Measurements from ENCODE around the gene MAGT1. TPM values are rescaled to one million over a fixed set of nuclear protein-coding genes. Genes with fewer than 3 reads are reported as not detected.
"Not testable (repeated sequence)": the region's sequence is repeated elsewhere in the genome, so short reads cannot be mapped to it uniquely, and the experiment has no call there.

MAGT1 gene
- 29.1 TPM for polyA plus RNA-seq (2013, experiment 1 of 2)
- 29.4 TPM for polyA plus RNA-seq (2013, experiment 2 of 2)

GRCh38 chrX:77894921-77895886 is at the start of gene MAGT1:
Gene MAGT1, minus strand, starts transcription at chrX:77895435. Its CDS starts 25 bp downstream, at chrX:77895410.
- WGBS (ENCODE audit: extremely low coverage, insufficient coverage, low lambda C conversion rate): no CpG with 5 or more reads among the region's 49 CpGs
- Histone ChIP-seq H4K8ac (ENCODE audit: low read depth, low read length) (no peak within 1 kb of the TSS), H3K79me1 (ENCODE audit: low read length) (no peaks in the 10 kb centered on the region), H3K4ac (ENCODE audit: low read depth, low read length) (no peak within 1 kb of the TSS), H3K18ac (ENCODE audit: low read length) (no peak within 1 kb of the TSS), H3K4me1 (ENCODE audit: control insufficient read depth, low read depth, low read length) (no peaks in the 10 kb centered on the region), H3K79me2 (ENCODE audit: control insufficient read depth, insufficient read depth, low read length) (peaks cover 14% of the 10 kb centered on the region), H2BK15ac (replicated peaks; ENCODE audit: low read depth) (no peak within 1 kb of the TSS), H3K4me3 (ENCODE audit: low read length) (peak within 1 kb of the TSS; percentile 93), H2AK5ac (ENCODE audit: low read length) (no peak within 1 kb of the TSS), H3K36me3 (ENCODE audit: control insufficient read depth, insufficient read depth, low read length) (no peaks in the 10 kb centered on the region), H2BK120ac (ENCODE audit: low read depth, low read length) (no peak within 1 kb of the TSS), H3K27me3 (ENCODE audit: insufficient read depth, low read length, poor library complexity) (no peaks in the 10 kb centered on the region), H3K9ac (ENCODE audit: low read length) (peak within 1 kb of the TSS; percentile 89), H3K27ac (ENCODE audit: low read depth, low read length) (peak within 1 kb of the TSS; percentile 51), H3K4me2 (ENCODE audit: low read length) (peak within 1 kb of the TSS; percentile 46), H3K23ac (ENCODE audit: low read length) (no peak within 1 kb of the TSS), H3K56ac (ENCODE audit: low read length) (peak within 1 kb of the TSS; percentile 89), H2BK5ac (ENCODE audit: low read length) (no peak within 1 kb of the TSS), H4K5ac (ENCODE audit: low read length) (no peak within 1 kb of the TSS)
- DNase-seq: peak; percentile 98

GRCh38 chrX:77945031-77945430 is 49.8 kb upstream of the MAGT1 start:
- not testable (repeated sequence) for H3K79me2 ChIP-seq (ENCODE audit: control insufficient read depth, insufficient read depth, low read length); H3K4me2 ChIP-seq (ENCODE audit: low read length); H4K5ac ChIP-seq (ENCODE audit: low read length); H3K4me3 ChIP-seq (ENCODE audit: low read length); H3K9ac ChIP-seq (ENCODE audit: low read length); H3K18ac ChIP-seq (ENCODE audit: low read length); H3K4ac ChIP-seq (ENCODE audit: low read depth, low read length); H3K27me3 ChIP-seq (ENCODE audit: insufficient read depth, low read length, poor library complexity); DNase-seq; H3K36me3 ChIP-seq (ENCODE audit: control insufficient read depth, insufficient read depth, low read length); H4K8ac ChIP-seq (ENCODE audit: low read depth, low read length); H3K79me1 ChIP-seq (ENCODE audit: low read length); H3K27ac ChIP-seq (ENCODE audit: low read depth, low read length); H2BK5ac ChIP-seq (ENCODE audit: low read length); H2BK15ac ChIP-seq (replicated peaks; ENCODE audit: low read depth); H3K23ac ChIP-seq (ENCODE audit: low read length); H3K56ac ChIP-seq (ENCODE audit: low read length); H2BK120ac ChIP-seq (ENCODE audit: low read depth, low read length); H2AK5ac ChIP-seq (ENCODE audit: low read length); H3K4me1 ChIP-seq (ENCODE audit: control insufficient read depth, low read depth, low read length)
- WGBS (ENCODE audit: extremely low coverage, insufficient coverage, low lambda C conversion rate): no CpG with 5 or more reads among the region's 6 CpGs

GRCh38 chrX:77938083-77938680 is 42.9 kb upstream of the MAGT1 start:
- Histone ChIP-seq H2BK120ac (ENCODE audit: low read depth, low read length) (no peak overlapping the region), H3K27ac (ENCODE audit: low read depth, low read length) (no peak overlapping the region), H3K79me1 (ENCODE audit: low read length) (no peaks in the 10 kb centered on the region), H3K4ac (ENCODE audit: low read depth, low read length) (no peak overlapping the region), H4K5ac (ENCODE audit: low read length) (no peak overlapping the region), H3K36me3 (ENCODE audit: control insufficient read depth, insufficient read depth, low read length) (no peaks in the 10 kb centered on the region), H3K79me2 (ENCODE audit: control insufficient read depth, insufficient read depth, low read length) (no peaks in the 10 kb centered on the region), H3K18ac (ENCODE audit: low read length) (no peak overlapping the region), H3K9ac (ENCODE audit: low read length) (no peak overlapping the region), H4K8ac (ENCODE audit: low read depth, low read length) (no peak overlapping the region), H2BK15ac (replicated peaks; ENCODE audit: low read depth) (no peak overlapping the region), H2BK5ac (ENCODE audit: low read length) (no peak overlapping the region), H3K4me1 (ENCODE audit: control insufficient read depth, low read depth, low read length) (no peaks in the 10 kb centered on the region), H3K56ac (ENCODE audit: low read length) (no peak overlapping the region), H3K4me2 (ENCODE audit: low read length) (no peak overlapping the region), H3K23ac (ENCODE audit: low read length) (no peak overlapping the region), H2AK5ac (ENCODE audit: low read length) (no peak overlapping the region), H3K4me3 (ENCODE audit: low read length) (no peak overlapping the region), H3K27me3 (ENCODE audit: insufficient read depth, low read length, poor library complexity) (no peaks in the 10 kb centered on the region)
- DNase-seq: no peak
- WGBS (ENCODE audit: extremely low coverage, insufficient coverage, low lambda C conversion rate): no CpG with 5 or more reads among the region's 4 CpGs

GRCh38 chrX:77937291-77937690 is 42.1 kb upstream of the MAGT1 start:
- no peak overlapping the region for H3K27ac ChIP-seq (ENCODE audit: low read depth, low read length)
- no peak overlapping the region for H3K4me2 ChIP-seq (ENCODE audit: low read length)
- H2BK15ac ChIP-seq (replicated peaks; ENCODE audit: low read depth): no peak overlapping the region
- H3K4ac ChIP-seq (ENCODE audit: low read depth, low read length): no peak overlapping the region
- H2BK5ac ChIP-seq (ENCODE audit: low read length): no peak overlapping the region
- no peak overlapping the region for H3K23ac ChIP-seq (ENCODE audit: low read length)
- no peak overlapping the region for H3K4me3 ChIP-seq (ENCODE audit: low read length)
- no peak overlapping the region for H2BK120ac ChIP-seq (ENCODE audit: low read depth, low read length)
- no peak overlapping the region for H4K8ac ChIP-seq (ENCODE audit: low read depth, low read length)
- no peak overlapping the region for H3K18ac ChIP-seq (ENCODE audit: low read length)
- no peak for DNase-seq
- no peak overlapping the region for H3K56ac ChIP-seq (ENCODE audit: low read length)
- H3K79me1 ChIP-seq (ENCODE audit: low read length): no peaks in the 10 kb centered on the region
- no peaks in the 10 kb centered on the region for H3K4me1 ChIP-seq (ENCODE audit: control insufficient read depth, low read depth, low read length)
- H3K27me3 ChIP-seq (ENCODE audit: insufficient read depth, low read length, poor library complexity): no peaks in the 10 kb centered on the region
- no peak overlapping the region for H4K5ac ChIP-seq (ENCODE audit: low read length)
- H3K79me2 ChIP-seq (ENCODE audit: control insufficient read depth, insufficient read depth, low read length): no peaks in the 10 kb centered on the region
- H3K36me3 ChIP-seq (ENCODE audit: control insufficient read depth, insufficient read depth, low read length): no peaks in the 10 kb centered on the region
- no peak overlapping the region for H3K9ac ChIP-seq (ENCODE audit: low read length)
- no peak overlapping the region for H2AK5ac ChIP-seq (ENCODE audit: low read length)
- WGBS (ENCODE audit: extremely low coverage, insufficient coverage, low lambda C conversion rate): no CpG with 5 or more reads among the region's 3 CpGs

- no peak overlapping the region for H2BK120ac ChIP-seq (ENCODE audit: low read depth, low read length)
- H4K5ac ChIP-seq (ENCODE audit: low read length): no peak overlapping the region
- H3K27ac ChIP-seq (ENCODE audit: low read depth, low read length): no peak overlapping the region
- H3K4me2 ChIP-seq (ENCODE audit: low read length): no peak overlapping the region
- no peak overlapping the region for H3K4ac ChIP-seq (ENCODE audit: low read depth, low read length)
- H3K79me1 ChIP-seq (ENCODE audit: low read length): no peaks in the 10 kb centered on the region
- no peak overlapping the region for H4K8ac ChIP-seq (ENCODE audit: low read depth, low read length)
- H3K23ac ChIP-seq (ENCODE audit: low read length): no peak overlapping the region
- H2AK5ac ChIP-seq (ENCODE audit: low read length): no peak overlapping the region
- no peak overlapping the region for H3K4me3 ChIP-seq (ENCODE audit: low read length)
- H3K27me3 ChIP-seq (ENCODE audit: insufficient read depth, low read length, poor library complexity): no peaks in the 10 kb centered on the region
- H3K56ac ChIP-seq (ENCODE audit: low read length): no peak overlapping the region
- no peaks in the 10 kb centered on the region for H3K36me3 ChIP-seq (ENCODE audit: control insufficient read depth, insufficient read depth, low read length)
- no peak for DNase-seq
- H3K18ac ChIP-seq (ENCODE audit: low read length): no peak overlapping the region
- no peaks in the 10 kb centered on the region for H3K4me1 ChIP-seq (ENCODE audit: control insufficient read depth, low read depth, low read length)
- H3K9ac ChIP-seq (ENCODE audit: low read length): no peak overlapping the region
- H2BK5ac ChIP-seq (ENCODE audit: low read length): no peak overlapping the region
- H3K79me2 ChIP-seq (ENCODE audit: control insufficient read depth, insufficient read depth, low read length): no peaks in the 10 kb centered on the region
- H2BK15ac ChIP-seq (replicated peaks; ENCODE audit: low read depth): no peak overlapping the region
These were observed 41.1 kb upstream of the MAGT1 start for GRCh38 chrX:77936299-77936698.
